ENCODE results near the gene RALBP1. TPM values are rescaled to one million over a fixed set of nuclear protein-coding genes. Genes with fewer than 3 reads are reported as not detected.

RALBP1 gene
- total and polyA plus RNA-seq, 12 donors: 23.1 to 53.8 (median 41.0) TPM

GRCh38 chr18:9535430-9535991, 60.2 kb downstream of the RALBP1 start:
- Histone ChIP-seq H3K27ac (no peak overlapping the region), H3K9me3 (no peaks in the 10 kb centered on the region), H3K4me3 (no peak overlapping the region), H3K27me3 (no peaks in the 10 kb centered on the region), H3K4me1 (peaks cover 0 to 6% (median 0%) of the 10 kb centered on the region in 9 donors), H3K36me3 (peaks cover 0 to 93% (median 49%) of the 10 kb centered on the region in 9 donors)
- intact Hi-C loops (cut with DNase I): loop anchor here in 1 of 10 donors (10.0 kb wide), 1 partner anchor 61 kb away; the partner anchor contains the start of gene RALBP1
- ATAC-seq (peak in 5 of 8 donors; percentile 16 to 56 (median 48)), DNase-seq (no peak)
- no peak for TF ChIP-seq CTCF (IDR thresholded peaks at IDR 0.05)
- WGBS, 2 donors: 82 to 87% methylated on average over 27 of the region's 27 CpGs

DNA sequence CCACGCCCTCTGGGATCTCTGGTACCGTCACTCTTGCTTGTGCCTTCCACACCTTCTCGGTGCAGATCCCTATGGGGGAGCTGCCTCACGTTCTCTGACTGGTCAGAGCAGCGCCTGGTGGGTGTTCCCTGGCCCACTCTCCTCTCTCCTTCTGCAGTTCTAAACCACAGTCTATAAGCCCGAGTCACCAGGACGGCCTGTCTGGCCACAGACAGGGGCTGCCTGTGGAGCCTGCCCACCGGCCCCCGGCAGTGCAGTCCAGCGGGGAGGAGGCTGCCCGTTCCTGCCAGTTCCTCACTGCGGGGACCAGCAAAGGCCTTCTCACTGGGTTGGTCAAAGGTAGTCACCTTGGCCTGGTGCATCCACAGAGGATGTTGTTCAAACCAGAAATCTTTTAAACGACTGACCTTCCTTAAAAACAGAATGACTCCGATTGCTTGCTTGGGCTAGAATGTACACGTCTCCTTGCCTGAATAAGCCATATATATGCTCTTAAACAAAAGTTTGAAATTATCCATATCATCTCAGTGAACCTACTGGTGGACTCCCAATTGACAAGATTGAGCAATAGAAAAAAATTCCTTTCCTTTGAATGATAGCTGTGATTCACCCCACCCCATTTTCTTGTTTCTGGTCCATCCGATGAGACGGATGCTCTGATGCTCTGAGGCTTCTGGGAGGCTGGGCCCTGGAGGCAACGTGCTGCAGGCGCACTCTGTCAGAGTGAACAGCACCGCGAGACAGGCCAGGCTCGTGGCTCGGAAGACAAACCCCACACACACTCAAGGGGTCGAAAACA, 61.2 kb downstream of the RALBP1 start:
- intact Hi-C loops (cut with DNase I): loop anchor here in 1 of 10 donors (10.0 kb wide), 1 partner anchor 62 kb away; the partner anchor contains the start of gene RALBP1
- Histone ChIP-seq H3K4me1 (peaks cover 0 to 6% (median 0%) of the 10 kb centered on the region in 9 donors), H3K36me3 (peaks cover 0 to 84% (median 39%) of the 10 kb centered on the region in 9 donors), H3K27ac (no peak overlapping the region), H3K9me3 (no peaks in the 10 kb centered on the region), H3K4me3 (no peak overlapping the region), H3K27me3 (no peaks in the 10 kb centered on the region)
- TF ChIP-seq CTCF (IDR thresholded peaks at IDR 0.05): no peak
- 95 to 96% methylated on average over 19 of the region's 24 CpGs for WGBS, 2 donors
- no peak for ATAC-seq
- no peak for DNase-seq

DNA sequence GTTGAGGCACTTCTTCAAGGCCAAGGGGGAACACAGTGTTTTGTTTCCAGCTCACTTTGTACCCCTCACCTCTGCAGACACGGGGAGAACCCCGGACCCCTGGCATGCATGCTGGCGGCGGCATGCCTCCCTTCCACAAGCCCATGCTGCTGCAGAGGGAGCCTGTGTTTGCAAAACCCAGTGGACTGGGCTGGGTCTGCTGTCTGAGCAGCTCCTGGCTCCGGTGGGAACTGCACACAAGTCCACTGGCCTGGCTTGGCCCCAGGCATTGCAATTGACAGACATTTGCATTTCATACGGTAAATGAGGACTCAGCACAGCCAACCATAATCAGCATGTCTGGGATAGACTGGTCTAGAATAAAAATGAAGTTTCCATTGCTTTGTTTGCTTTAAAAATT, 62.4 kb downstream of the RALBP1 start:
- DNase-seq (no peak), ATAC-seq (no peak)
- Histone ChIP-seq H3K9me3 (no peaks in the 10 kb centered on the region), H3K4me1 (peaks cover 0 to 6% (median 0%) of the 10 kb centered on the region in 9 donors), H3K27ac (no peak overlapping the region), H3K27me3 (no peaks in the 10 kb centered on the region), H3K36me3 (peaks cover 0 to 74% (median 38%) of the 10 kb centered on the region in 9 donors), H3K4me3 (no peak overlapping the region)
- 81 to 87% methylated on average over 6 of the region's 6 CpGs for WGBS, 2 donors
- intact Hi-C loops (cut with DNase I): loop anchor here in 1 of 10 donors (10.0 kb wide), 1 partner anchor 63 kb away; the partner anchor contains the start of gene RALBP1
- no peak for TF ChIP-seq CTCF (IDR thresholded peaks at IDR 0.05)

DNA sequence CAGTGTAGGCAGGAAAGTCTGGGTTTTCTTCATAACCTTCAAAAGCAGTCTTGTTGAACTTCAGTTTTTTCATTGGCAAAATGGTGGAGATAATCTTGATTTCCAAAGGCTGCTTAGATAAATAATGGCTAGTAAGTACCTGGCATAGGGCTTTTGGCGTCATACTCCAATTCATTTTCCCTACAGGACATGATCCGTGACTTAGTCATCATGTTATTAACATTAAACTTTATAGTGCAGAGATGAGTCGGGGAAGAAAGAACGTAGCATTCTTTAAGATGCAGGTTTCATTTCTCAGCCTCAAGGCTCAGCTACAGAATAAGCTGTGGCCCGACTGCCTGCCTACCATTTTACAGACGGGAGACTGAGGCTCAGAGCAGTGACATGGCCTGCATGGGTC, 64.0 kb downstream of the RALBP1 start:
- ATAC-seq (no peak), DNase-seq (no peak)
- peaks cover 0 to 6% (median 0%) of the 10 kb centered on the region in 9 donors for H3K4me1 ChIP-seq
- H3K4me3 ChIP-seq: no peak overlapping the region
- intact Hi-C loops (cut with DNase I): loop anchor here in 1 of 10 donors (10.0 kb wide), 1 partner anchor 64 kb away; the partner anchor contains the start of gene RALBP1
- no peak overlapping the region for H3K27ac ChIP-seq
- WGBS, 2 donors: 95 to 97% methylated on average over 6 of the region's 6 CpGs
- H3K27me3 ChIP-seq: no peaks in the 10 kb centered on the region
- H3K9me3 ChIP-seq: no peaks in the 10 kb centered on the region
- peaks cover 0 to 58% (median 27%) of the 10 kb centered on the region in 9 donors for H3K36me3 ChIP-seq
- TF ChIP-seq CTCF (IDR thresholded peaks at IDR 0.05): no peak

Data from heart right ventricle (tissue), 16 donors.